Type B pancreatic cell (in vitro differentiated cells): Measurements from ENCODE around the gene CYB561D2. TPM values are rescaled to one million over a fixed set of nuclear protein-coding genes. Genes with fewer than 3 reads are reported as not detected.

Experiments
- DNase-seq: peaks from one replicate; pipeline ENCODE4 v3.0.0; 2021; ENCODE audit warnings: mixed read lengths; ENCODE audit not compliant: unreplicated experiment; ENCODE audit errors: extremely low spot score
- H3K27ac Mint-ChIP-seq: 2 replicates; pipeline ENCODE4 v1.8.0; 2021; ENCODE audit warnings: mild to moderate bottlenecking, mixed read lengths
- H3K27me3 Mint-ChIP-seq: 2 replicates; pipeline ENCODE4 v1.8.0; 2021; ENCODE audit warnings: mixed read lengths
- H3K36me3 Mint-ChIP-seq: 2 replicates; pipeline ENCODE4 v1.8.0; 2021; ENCODE audit warnings: mixed read lengths
- H3K4me1 Mint-ChIP-seq: one replicate; pipeline ENCODE4 v1.8.0; 2021; ENCODE audit warnings: mixed read lengths; ENCODE audit not compliant: unreplicated experiment
- H3K4me3 Mint-ChIP-seq: 2 replicates; pipeline ENCODE4 v1.8.0; 2021; ENCODE audit warnings: mild to moderate bottlenecking, mixed read lengths
- H3K9me3 Mint-ChIP-seq: 2 replicates; pipeline ENCODE4 v1.8.0; 2021; ENCODE audit warnings: mixed read lengths
- CTCF ChIP-seq: fragments of 200-600 bp; sonication (generic); conservative IDR thresholded peaks from 2 replicates; pipeline ENCODE4 v1.5.0; 2021; ENCODE audit warnings: antibody characterized with exemption, mild to moderate bottlenecking
- total RNA-seq: library from RNA; stranded (reverse); gene quantifications from 2 replicates; pipeline ENCODE4 v1.2.1, GENCODE V29; 2021; ENCODE audit warnings: low replicate concordance

The CYB561D2 gene
- total RNA-seq, 1 donor from 2014 or later = 10.1 TPM

- no peaks in the 10 kb centered on the region for H3K36me3 Mint-ChIP-seq
- peaks cover 26% of the 10 kb centered on the region for H3K4me1 Mint-ChIP-seq
- H3K27ac Mint-ChIP-seq = peak overlapping the region; percentile 85
- no peak for DNase-seq
- TF ChIP-seq CTCF = no peak
- H3K9me3 Mint-ChIP-seq = no peaks in the 10 kb centered on the region
- peak overlapping the region; percentile 98 for H3K4me3 Mint-ChIP-seq
- H3K27me3 Mint-ChIP-seq = no peaks in the 10 kb centered on the region
These were observed 7.8 kb downstream of the CYB561D2 start for GRCh38 chr3:50358355-50358910.

- peak; percentile 93 for DNase-seq
- Mint-ChIP-seq H3K9me3 (no peaks in the 10 kb centered on the region), H3K27me3 (no peaks in the 10 kb centered on the region), H3K27ac (peak within 1 kb of the TSS; percentile 95), H3K4me3 (peak within 1 kb of the TSS; percentile 98), H3K36me3 (no peaks in the 10 kb centered on the region), H3K4me1 (peaks cover 26% of the 10 kb centered on the region)
- no peak for TF ChIP-seq CTCF
These were observed 8.5 kb downstream of the CYB561D2 start, which contains the start of gene TMEM115 for GRCh38 chr3:50358911-50359759. TMEM115 (minus strand) TSS chr3:50359521; CDS start chr3:50359063, 458 bp downstream.

- H3K27me3 Mint-ChIP-seq = no peaks in the 10 kb centered on the region
- H3K4me3 Mint-ChIP-seq = peak overlapping the region; percentile 98
- peaks cover 26% of the 10 kb centered on the region for H3K4me1 Mint-ChIP-seq
- TF ChIP-seq CTCF = no peak
- no peak for DNase-seq
- no peaks in the 10 kb centered on the region for H3K9me3 Mint-ChIP-seq
- H3K36me3 Mint-ChIP-seq = no peaks in the 10 kb centered on the region
- peak overlapping the region; percentile 95 for H3K27ac Mint-ChIP-seq
These were observed 9.1 kb downstream of the CYB561D2 start for GRCh38 chr3:50359760-50360110.

- H3K4me3 Mint-ChIP-seq = peak overlapping the region; percentile 85
- no peaks in the 10 kb centered on the region for H3K27me3 Mint-ChIP-seq
- DNase-seq = no peak
- no peaks in the 10 kb centered on the region for H3K36me3 Mint-ChIP-seq
- TF ChIP-seq CTCF = no peak
- peaks cover 3% of the 10 kb centered on the region for H3K4me1 Mint-ChIP-seq
- peak overlapping the region; percentile 50 for H3K27ac Mint-ChIP-seq
- no peaks in the 10 kb centered on the region for H3K9me3 Mint-ChIP-seq
These were observed 14.0 kb downstream of the CYB561D2 start for GRCh38 chr3:50364573-50365079.

- Mint-ChIP-seq H3K27ac (peak overlapping the region; percentile 50), H3K9me3 (no peaks in the 10 kb centered on the region), H3K27me3 (no peaks in the 10 kb centered on the region), H3K4me3 (peak overlapping the region; percentile 85), H3K4me1 (no peaks in the 10 kb centered on the region), H3K36me3 (no peaks in the 10 kb centered on the region)
- TF ChIP-seq CTCF = no peak
- DNase-seq = peak; percentile 86
These were observed 14.6 kb downstream of the CYB561D2 start for GRCh38 chr3:50365080-50365841.
